Measurements from ENCODE around the gene AK5.
"Not testable (repeated sequence)": the region's sequence is repeated elsewhere in the genome, so short reads cannot be mapped to it uniquely, and the experiment has no call there.

Gene AK5

DNA sequence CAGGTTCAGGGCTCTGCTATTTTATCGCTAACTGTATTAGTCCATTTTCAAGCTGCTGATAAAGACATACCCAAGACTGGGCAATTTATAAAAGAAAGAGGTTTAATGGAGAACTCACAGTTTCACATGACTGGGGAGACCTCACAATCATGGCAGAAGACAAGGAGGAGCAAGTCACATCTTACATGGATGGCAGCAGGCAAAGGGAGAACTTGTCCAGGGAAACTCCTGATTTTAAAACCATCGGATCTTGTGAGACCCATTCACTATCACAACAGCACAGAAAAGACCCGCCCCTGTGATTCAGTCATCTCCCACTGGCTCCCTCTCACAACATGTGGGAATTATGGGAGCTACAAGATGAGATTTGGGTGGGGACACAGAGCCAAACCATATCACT, 136.2 kb downstream of the AK5 start:
- not testable (repeated sequence) for H3K4me3 ChIP-seq (ENCODE audit: low read depth, low read length); DNase-seq (ENCODE audit: low read depth)

DNA sequence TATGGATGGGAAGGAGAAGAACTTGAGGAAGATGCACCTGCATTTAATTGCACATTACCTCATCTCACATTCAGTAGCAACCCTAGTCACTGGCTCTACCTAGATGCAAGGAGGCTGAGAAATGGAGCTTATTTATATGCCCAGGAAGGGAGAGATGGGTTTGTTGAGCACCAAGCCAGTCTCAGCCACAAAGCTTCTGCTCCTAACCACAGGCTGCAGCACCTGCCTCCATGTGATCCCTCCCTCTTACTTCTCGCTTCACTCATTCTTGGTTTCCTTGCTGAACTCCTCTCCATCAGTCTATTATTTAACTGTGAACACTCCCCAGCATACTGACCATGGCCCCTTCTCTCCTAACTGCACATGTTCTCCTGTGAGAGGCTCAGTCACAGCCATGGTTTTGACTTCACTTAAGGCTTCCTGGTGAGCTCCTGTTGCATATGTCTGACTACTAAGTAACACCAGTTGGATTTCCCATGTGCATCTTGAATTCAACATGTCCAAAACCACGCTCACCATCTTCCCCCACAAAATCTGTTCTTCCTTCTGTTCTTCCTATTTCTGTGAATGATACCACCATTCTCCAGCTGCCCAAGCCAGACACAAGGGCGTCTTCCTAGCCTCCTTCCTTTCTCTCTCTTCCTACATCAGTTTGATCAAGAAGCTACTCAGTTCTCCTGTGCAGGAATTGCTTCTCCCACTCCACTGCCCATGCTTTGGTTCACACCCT, 139.8 kb downstream of the AK5 start:
- DNase-seq (ENCODE audit: low read depth) = no peak
- H3K4me3 ChIP-seq (ENCODE audit: low read depth, low read length) = no peak overlapping the region

DNA sequence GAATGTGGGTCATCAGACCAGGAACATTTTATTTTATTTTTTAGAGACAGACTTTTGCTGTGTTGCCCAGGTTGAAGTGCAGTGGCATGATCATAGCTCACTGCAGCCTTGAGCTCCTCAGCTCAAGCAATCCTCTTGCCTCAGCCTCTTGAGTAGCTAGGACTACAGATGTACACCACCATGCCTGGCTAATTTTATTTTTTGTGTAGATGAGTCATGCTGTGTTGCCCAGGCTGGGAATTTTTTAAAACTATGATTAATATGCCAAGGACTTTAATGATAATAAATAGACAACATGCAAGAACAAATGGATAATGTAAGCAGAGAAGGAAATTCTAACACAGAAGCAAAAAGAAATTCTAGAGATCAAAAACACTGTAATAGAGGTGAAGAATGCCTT, 142.4 kb downstream of the AK5 start:
- H3K4me3 ChIP-seq (ENCODE audit: low read depth, low read length) = no peak overlapping the region
- DNase-seq (ENCODE audit: low read depth) = no peak

DNA sequence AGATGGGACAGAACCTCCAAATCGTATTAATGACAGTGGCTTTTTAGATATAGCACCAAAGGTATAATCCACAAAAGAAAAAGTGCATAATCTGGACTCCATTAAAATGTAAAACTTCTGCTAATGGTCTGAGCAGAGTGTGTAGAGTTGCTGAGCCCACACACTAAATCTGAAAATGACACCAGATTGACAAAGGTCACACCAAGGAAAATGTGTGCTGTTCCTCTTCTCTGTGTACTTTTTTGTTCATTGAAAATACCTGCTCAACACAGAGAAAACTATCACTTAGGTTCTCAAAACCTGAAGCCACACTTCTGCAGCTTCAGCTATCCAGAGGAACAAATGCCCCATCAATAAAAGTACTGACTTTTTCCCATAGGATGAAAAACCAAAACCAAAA, 146.2 kb downstream of the AK5 start:
- H3K4me3 ChIP-seq (ENCODE audit: low read depth, low read length) = no peak overlapping the region
- DNase-seq (ENCODE audit: low read depth) = no peak

DNA sequence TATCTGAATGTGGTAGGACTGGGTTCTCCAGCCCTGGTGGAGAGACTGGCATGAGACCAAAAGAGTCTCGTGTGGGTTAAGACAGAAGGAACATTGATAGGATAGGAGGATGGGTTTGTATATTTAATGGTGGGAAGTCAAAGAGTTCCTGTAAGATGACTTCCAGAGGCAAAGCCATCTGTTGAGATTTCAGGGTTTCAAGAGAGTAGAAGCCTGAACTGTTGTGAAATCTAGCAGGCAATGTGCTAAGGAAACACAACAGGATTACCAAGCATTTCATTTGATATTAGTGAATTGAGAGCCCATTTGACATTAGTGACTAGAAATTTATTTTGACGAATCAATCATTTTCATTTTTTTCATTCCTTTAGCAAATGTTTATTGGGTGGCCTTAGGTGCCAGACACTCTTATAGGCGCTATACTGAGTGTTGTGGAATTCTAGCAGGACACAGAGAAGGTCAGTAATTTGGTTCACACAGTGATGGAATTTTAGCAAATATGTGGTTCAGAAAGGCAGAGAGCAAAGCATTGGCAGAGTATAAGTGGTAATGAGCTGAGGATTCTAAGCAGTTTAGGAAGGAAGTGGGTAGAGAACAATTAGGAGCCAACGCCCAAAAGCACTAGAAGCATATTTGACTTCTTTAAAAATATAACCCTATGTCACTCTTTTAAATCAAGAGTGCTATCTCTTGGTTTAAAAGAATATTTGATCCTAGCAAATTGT, 149.3 kb downstream of the AK5 start:
- no peak overlapping the region for H3K4me3 ChIP-seq (ENCODE audit: low read depth, low read length)
- no peak for DNase-seq (ENCODE audit: low read depth)

DNA sequence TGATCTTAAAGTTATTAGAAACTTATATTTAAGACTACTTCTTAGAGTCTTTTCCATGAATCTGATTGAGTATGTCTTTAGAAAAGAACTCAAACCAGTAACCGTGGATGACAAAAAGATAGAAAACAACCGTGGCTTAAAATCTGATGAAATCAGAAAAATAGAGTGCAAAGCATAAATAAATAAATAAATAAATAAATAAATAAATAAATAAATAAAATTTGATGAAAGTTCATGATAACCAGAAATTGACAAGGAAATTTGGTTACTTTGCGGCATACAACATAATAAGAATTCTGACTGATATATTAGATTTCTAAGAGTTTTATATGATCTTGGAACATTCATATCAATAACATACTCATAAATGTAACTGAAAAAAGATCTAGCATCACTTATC, 152.1 kb downstream of the AK5 start:
- H3K4me3 ChIP-seq (ENCODE audit: low read depth, low read length) = no peak overlapping the region
- no peak for DNase-seq (ENCODE audit: low read depth)

DNA sequence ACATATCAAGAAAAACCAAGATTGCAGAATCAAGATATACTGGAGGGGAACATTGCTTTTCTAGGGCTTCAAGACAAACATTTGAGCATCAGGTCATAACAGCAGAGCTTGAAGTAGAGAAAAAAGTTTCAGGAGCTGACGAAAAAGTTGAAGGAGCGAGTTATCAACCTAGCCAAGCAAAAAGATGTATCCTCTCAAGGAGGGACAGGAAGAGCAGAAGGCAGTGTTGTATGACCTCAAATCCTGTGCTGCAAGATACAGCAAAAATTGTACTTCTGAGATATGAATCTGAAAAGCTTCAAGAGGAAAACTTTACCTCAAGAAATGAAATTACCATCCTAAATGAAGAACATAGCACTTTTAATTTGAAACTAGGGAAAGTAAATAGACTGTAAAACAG, 153.1 kb downstream of the AK5 start:
- DNase-seq (ENCODE audit: low read depth) = no peak
- H3K4me3 ChIP-seq (ENCODE audit: low read depth, low read length) = no peak overlapping the region

DNA sequence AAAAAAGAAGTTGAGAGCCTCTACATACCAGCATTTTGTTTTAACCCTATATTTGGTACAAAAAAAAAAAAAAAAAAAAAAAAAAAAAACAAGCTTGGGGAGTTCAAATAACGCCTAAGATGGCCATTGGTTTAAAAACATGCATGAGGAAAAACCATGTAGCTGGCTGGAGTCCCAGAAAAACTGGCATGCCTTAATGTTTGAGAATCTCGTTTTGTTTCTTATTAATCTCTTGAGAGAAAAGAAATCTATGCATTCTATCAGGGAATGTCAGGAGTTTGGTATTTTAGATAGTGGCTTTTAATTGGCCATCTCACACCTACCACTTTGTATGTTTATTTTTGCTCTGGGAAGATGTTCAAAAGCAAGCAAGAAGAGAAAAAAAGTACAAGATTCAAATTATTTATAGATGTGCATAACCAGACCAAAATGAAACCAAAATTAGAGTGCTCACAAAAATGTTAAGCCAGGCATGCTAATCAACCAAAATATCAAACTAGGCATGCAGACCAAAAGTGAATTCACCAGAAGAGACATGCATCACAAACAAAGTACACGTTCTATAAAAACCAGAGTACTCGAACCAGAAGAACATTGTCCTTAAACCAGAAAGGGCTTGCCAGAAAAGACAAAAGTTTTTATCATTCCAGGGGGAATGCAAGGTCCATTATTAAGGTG, 156.6 kb downstream of the AK5 start:
- H3K4me3 ChIP-seq (ENCODE audit: low read depth, low read length) = no peak overlapping the region
- DNase-seq (ENCODE audit: low read depth) = peak; percentile 28

DNA sequence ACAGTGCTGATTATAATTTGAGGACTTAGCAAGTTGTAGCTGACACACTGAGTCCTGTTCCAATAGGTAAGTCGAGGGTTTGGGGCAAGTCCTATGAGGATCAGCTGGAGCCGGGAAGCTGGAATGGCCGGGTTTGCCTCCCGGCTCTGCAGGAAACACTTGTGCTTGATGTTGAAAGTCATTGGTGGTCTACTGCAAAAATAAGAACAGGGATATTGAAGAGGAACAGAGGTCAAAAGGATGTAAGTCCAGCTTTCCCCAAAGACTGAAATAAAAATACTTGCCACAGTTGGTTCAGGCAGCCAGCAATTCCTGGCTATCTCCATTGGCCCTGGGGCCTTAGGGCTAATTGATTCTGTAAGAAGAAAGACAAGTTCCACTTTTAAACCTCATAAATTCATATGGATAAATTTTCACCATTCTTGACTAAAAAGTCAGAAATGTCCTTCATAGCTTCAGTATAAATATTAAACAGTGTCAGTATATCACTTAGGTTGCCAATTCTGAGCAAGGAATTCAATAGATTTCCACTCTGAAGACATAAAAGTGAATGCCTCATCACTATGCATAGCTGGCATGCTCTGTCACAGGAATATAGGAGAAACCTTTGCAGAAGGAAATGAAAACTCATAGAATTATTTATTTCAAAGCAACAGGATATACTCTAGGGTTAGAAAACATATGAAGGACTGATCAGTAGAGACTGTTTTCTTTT, 165.2 kb downstream of the AK5 start:
- no peak for DNase-seq (ENCODE audit: low read depth)
- no peak overlapping the region for H3K4me3 ChIP-seq (ENCODE audit: low read depth, low read length)

DNA sequence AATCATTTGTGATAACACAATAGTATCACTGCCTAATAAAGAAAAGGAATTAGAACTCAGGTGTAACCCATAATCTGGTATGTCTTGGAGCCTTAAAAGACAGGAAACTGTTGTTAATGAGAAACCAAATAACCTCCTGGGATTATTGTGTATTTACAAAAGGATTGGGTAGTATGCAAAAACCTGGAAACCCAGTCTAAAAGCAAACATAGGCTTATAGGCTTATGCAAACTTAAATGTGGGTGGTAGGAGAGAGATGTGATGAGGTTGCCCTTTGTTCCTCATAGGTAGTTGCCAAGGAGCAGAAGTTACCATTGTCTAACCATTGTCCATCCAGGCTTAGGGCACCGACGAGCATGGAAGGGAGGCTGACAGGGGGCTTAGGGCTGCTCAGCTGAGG, 165.8 kb downstream of the AK5 start:
- H3K4me3 ChIP-seq (ENCODE audit: low read depth, low read length) = no peak overlapping the region
- DNase-seq (ENCODE audit: low read depth) = no peak

DNA sequence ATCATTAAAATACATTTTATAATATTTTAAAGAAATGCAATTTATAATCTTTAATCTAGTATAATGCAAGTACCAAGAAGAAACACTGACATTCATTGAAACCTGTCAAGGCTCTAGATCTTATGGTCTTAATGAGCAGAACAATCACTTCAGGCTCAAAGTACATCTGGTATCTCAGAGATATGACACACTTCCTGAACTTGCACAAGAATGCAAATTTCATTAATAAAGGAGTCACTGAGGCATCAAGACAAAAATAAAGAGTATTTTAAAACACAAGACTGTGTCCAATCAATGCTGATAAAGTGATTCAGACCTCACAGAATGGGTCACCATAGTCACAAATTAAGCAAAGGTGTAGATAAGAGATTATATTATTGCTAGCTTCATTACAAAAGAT, 178.1 kb downstream of the AK5 start:
- DNase-seq (ENCODE audit: low read depth) = no peak
- no peak overlapping the region for H3K4me3 ChIP-seq (ENCODE audit: low read depth, low read length)

DNA sequence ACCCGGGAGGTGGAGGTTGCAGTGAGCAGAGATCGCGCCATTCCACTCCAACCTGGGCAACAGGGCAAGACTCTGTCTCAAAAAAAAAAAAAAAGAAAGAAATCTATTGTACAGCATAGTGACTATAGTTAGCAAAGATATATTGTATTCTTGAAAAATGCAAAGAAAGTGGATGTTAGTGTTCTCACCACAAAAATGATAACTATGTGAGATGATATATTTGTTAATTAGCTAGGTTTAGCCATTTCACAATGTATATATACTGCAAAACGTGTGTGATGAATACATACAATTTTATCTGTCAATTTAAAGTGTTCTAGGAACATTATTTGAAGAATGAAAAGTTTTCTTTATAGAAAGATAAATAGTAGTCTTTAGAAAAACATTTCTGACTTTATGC, 179.9 kb downstream of the AK5 start:
- no peak for DNase-seq (ENCODE audit: low read depth)
- no peak overlapping the region for H3K4me3 ChIP-seq (ENCODE audit: low read depth, low read length)

DNA sequence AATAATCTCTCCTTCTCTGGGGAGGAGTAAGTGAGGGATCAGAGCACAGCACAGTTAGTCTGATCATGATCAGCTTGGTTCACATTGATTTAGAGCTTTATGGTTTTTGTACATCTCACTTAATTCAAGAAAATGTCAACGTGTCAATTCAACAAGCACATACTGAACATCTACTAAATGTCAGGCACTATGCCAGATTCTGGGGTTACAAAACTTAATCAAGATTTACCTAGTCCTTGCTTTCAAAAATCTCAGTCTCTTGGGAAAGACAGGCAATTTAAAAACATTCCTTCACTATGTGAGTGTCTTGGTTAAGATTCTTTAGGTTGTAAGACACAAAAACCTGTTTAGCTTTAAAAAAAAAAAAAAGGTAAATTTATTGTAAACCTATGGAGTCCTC, 181.4 kb downstream of the AK5 start:
- no peak overlapping the region for H3K4me3 ChIP-seq (ENCODE audit: low read depth, low read length)
- DNase-seq (ENCODE audit: low read depth) = no peak

DNA sequence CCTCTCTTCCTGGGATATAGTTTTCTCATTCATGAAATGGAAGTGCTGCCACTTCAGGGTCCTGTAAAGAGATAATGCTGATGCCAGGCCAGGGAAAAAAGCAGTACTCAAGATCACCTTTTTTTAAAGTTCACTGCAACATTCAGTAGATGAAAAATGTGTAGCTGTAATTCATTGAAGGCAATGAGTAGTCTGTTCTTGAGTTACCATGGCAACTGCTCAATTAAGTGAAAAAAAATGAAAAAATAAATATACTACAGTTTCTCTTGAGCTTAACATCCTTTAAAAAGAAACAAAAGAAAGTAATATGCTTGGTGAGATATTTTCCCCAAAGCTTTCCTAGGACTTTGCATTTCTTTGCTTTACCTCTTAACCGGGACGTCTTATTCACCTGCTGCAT, 183.3 kb downstream of the AK5 start:
- no peak for DNase-seq (ENCODE audit: low read depth)
- H3K4me3 ChIP-seq (ENCODE audit: low read depth, low read length) = no peak overlapping the region

DNA sequence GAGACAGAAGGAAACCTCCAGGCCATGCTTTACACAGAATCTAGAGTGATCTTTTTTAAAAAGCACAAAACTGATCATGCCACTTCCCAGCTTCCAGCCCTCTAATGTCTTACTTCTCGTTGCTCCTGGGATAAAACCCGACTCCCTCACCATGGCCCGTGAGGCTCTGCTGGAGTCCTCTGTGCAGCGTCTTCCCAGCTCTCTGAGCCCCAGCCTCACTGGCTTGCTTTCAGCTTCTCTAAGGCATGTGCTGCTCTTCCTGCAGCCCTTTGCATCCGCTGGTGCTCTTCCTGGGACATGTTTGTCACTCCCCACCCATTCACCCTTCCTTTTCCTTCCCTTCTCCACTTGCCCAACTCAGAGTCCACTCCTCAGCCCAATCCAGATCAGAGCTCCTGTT, 184.1 kb downstream of the AK5 start:
- DNase-seq (ENCODE audit: low read depth) = no peak
- no peak overlapping the region for H3K4me3 ChIP-seq (ENCODE audit: low read depth, low read length)

DNA sequence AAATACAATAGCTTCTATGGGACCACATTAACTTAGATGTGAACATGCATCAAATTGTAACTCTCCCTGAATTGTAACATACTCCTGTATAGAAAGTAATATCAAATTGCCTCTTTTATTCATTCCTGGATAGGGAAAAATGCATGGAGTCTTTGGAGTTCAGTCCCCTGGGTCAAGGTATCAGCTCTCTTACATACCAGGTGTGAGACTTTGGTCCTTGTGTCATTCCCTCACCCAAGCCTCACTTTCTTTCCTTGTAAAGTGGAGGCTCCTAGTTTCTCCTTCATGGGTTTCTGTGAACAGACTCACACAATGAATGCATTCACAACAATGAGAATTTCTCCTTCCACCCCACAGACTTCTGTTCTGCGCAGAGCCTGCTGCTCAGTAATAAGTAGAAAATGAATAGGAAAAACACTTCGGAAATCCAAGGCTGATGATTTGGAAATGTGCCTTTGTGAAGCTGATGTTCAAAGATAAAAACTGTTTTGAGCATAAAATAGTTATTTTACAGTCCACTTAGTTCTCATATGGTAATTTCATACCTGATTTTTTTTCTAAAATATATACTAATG, 185.3 kb downstream of the AK5 start:
- DNase-seq (ENCODE audit: low read depth) = no peak
- H3K4me3 ChIP-seq (ENCODE audit: low read depth, low read length) = no peak overlapping the region

DNA sequence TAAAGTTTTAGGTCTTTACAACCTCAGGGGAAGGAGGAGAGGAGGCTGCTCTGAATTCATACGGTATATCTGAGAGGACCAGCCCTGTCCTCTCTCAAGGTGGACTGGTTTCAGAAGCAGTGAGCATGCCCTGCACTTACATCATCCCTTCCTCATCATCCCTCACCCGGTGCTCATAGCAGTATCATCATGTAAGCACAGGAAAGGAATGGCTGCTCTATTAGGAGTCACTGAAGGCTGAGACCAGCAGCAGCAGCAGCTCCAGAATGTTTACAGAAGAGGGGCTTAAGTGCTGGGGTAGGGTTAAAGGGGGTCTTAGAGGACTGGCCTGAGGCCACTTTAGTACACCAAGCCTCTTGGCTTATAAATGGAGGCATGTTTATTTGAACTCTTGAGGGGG, 185.9 kb downstream of the AK5 start:
- DNase-seq (ENCODE audit: low read depth) = no peak
- no peak overlapping the region for H3K4me3 ChIP-seq (ENCODE audit: low read depth, low read length)

DNA sequence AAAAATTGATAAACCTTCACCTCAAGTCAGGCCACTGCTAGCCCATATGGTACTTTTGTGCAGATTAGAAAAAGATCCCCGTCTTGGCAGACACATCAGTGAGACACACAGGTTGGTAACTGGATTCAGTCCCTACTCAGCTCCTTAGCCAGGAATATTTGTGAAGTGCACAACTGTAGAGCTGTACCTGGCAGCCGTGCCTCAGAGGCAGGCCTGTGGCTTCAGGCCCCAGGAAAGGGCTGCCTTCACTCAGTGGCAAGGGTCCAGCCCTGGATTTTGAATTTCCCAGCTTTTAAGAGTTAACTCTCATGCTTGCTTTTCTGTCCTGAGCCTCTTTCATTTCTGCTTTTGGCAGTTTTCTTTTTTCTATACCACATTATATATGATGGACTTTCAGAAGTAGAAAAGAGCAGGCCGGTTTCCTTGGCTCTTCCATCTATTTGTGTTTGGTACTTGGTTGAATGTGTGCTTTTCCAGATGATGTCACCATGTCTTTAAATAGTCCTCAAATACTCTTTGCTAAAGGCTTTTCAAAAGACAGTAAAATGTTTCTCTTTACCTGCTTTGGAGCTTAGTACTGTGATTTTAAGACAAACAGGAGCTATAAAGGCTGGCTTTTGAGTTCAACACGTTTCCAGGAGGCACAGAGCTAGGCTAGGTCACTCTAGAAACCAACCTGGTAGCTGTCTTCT, 186.6 kb downstream of the AK5 start:
- H3K4me3 ChIP-seq (ENCODE audit: low read depth, low read length) = no peak overlapping the region
- no peak for DNase-seq (ENCODE audit: low read depth)

DNA sequence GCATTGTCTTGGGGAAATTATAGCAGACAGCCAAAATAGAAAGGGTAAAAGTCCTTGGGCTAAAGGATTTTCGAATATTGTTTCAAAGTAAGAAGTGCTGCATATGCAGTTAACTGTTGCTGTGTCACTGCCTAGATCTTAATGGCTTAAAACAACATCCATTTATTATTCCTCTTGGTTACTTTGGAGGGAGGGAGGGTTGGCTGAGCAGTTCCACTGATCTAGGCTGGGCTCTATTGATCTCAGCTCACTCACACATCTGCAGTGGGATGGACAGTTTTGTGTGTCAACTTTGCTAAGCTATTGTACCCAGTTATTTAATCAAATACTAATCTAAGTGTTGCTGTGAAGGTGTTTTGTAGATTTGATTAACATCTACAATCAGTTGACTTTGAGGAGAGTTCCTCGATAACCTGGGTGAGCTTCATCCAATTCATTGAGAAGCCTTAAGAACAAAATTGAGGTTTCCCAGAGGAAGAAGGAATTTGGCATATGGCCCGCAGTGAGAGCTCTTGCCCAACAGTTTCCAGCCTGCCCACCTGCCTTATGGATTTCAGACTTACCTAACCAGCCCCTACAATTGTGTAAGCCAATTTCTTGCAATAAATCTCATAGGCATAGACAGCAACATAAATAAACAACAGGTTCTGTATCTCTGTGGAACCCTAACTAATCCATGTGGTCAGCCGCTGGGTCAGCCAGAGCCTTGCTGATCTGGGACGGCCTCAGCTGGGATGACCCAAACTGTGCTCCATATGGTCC, 187.3 kb downstream of the AK5 start:
- DNase-seq (ENCODE audit: low read depth) = no peak

More for the DNA sequence above, 187.3 kb downstream of the AK5 start:
- no peak overlapping the region for H3K4me3 ChIP-seq (ENCODE audit: low read depth, low read length)
